ENCODE measurements around the gene RPL29. TPM values are rescaled to one million over a fixed set of nuclear protein-coding genes. Genes with fewer than 3 reads are reported as not detected.

The RPL29 gene
- total and polyA plus RNA-seq, 2 of the 8 experiments (the other 6 are each of a cell fraction or from before 2014, with no cell fraction given), result 1,467 to 2,660 TPM

DNA sequence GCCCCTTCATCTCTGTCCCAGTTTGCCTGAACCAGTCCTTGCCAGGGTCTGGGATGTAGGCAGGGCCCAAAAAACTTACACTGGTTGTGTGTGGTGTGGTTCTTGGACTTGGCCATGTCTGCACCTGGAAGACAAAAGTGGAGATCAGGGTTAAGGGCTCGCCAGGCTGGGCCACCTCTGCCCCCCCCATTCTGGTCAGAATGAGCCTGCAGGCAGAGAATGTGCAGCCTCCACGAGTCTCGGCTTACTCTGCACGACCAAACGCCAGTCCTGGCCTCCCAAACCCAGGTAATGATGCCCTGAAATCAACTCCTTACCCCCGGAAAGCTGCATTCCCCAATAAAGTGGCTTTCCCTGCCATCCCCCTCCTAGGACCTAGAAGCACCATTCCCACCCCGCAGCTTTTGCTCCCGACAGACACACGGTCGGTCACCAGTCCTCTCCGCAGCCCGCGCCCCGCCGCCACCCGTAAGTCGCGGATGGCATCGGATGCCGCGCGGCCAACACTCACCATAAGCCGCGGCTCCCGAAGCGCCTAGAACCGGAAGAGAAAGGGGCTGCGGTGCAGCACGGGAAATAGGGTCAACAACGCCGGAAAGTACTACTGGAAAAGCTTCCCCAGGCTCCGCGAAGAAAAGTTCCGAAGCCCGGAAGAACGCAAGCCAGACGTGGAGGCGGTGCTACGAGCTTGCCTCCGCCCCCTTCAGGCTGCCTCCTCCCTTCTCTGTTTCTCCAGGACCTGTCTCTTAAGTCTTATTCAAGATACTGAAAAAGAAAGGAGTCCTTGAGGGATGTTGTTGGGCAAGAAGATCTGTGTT, at the start of gene RPL29 (continued):
- no peak for TF ChIP-seq ZNF274 (IDR thresholded peaks at IDR 0.05; ENCODE audit: borderline replicate concordance, extremely low read depth, low read length)
- no peak for TF ChIP-seq CTBP2 (IDR thresholded peaks at IDR 0.05; ENCODE audit: borderline replicate concordance, insufficient read depth, insufficient read length, low read length)
- no peak for TF ChIP-seq BCL11A (IDR thresholded peaks at IDR 0.05; ENCODE audit: low read depth in 2 of 2, low read length in 2 of 2)
- TF ChIP-seq KDM1A (IDR thresholded peaks at IDR 0.05; ENCODE audit: borderline replicate concordance, low read length), result no peak
- TF ChIP-seq TEAD4 (IDR thresholded peaks at IDR 0.05; ENCODE audit: low read depth, low read length), result no peak
- TF ChIP-seq, protein P1, sequence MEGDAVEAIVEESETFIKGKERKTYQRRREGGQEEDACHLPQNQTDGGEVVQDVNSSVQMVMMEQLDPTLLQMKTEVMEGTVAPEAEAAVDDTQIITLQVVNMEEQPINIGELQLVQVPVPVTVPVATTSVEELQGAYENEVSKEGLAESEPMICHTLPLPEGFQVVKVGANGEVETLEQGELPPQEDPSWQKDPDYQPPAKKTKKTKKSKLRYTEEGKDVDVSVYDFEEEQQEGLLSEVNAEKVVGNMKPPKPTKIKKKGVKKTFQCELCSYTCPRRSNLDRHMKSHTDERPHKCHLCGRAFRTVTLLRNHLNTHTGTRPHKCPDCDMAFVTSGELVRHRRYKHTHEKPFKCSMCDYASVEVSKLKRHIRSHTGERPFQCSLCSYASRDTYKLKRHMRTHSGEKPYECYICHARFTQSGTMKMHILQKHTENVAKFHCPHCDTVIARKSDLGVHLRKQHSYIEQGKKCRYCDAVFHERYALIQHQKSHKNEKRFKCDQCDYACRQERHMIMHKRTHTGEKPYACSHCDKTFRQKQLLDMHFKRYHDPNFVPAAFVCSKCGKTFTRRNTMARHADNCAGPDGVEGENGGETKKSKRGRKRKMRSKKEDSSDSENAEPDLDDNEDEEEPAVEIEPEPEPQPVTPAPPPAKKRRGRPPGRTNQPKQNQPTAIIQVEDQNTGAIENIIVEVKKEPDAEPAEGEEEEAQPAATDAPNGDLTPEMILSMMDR (IDR thresholded peaks at IDR 0.05; ENCODE audit: control extremely low read depth in 1 of 3, insufficient read depth in 1 of 3, low read depth in 1 of 3, low read length in 3 of 3), result peak in 1 of 3 experiments; percentile 2; a peak in 1 of 4 replicates
- TF ChIP-seq, protein P2, sequence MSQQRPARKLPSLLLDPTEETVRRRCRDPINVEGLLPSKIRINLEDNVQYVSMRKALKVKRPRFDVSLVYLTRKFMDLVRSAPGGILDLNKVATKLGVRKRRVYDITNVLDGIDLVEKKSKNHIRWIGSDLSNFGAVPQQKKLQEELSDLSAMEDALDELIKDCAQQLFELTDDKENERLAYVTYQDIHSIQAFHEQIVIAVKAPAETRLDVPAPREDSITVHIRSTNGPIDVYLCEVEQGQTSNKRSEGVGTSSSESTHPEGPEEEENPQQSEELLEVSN (IDR thresholded peaks at IDR 0.05), result no peak
- TF ChIP-seq SIN3A (conservative IDR thresholded peaks at IDR 0.05 in 1 of 2, IDR thresholded peaks at IDR 0.05 in 1 of 2; ENCODE audit: low read depth in 1 of 2, low read length in 2 of 2), result peak; percentile 16 to 64; a peak in 1 of 4 replicates
- TF ChIP-seq JUND (IDR thresholded peaks at IDR 0.05; ENCODE audit: low read length), result 0 out of 2 replicates have a peak, but pooled peaks have one; percentile 63
- TF ChIP-seq CHD2 (IDR thresholded peaks at IDR 0.05; ENCODE audit: low read length), result no peak
- TF ChIP-seq CBX8 (IDR thresholded peaks at IDR 0.05; ENCODE audit: borderline replicate concordance, low read depth, low read length), result no peak
- TF ChIP-seq EP300 (IDR thresholded peaks at IDR 0.05; ENCODE audit: borderline replicate concordance in 1 of 2, low read depth in 2 of 2, low read length in 2 of 2), result peak in 1 of 2 experiments; percentile 24; a peak in 1 of 3 replicates
- TF ChIP-seq NRF1 (IDR thresholded peaks at IDR 0.05; ENCODE audit: low read depth, low read length), result no peak; the same call in 1 of the 2 replicates
- TF ChIP-seq NANOG (IDR thresholded peaks at IDR 0.05; ENCODE audit: insufficient read depth, low read depth, low read length, poor library complexity, severe bottlenecking), result no peak
- TF ChIP-seq POLR2AphosphoS5 (IDR thresholded peaks at IDR 0.05; ENCODE audit: low read depth, low read length), result peak; percentile 95
- no peak for TF ChIP-seq HDAC6 (IDR thresholded peaks at IDR 0.05; ENCODE audit: low read depth, low read length)
- TF ChIP-seq SP4 (IDR thresholded peaks at IDR 0.05; ENCODE audit: low read length), result no peak; the same call in 1 of the 2 replicates
- peak; percentile 91 for TF ChIP-seq GTF2F1 (IDR thresholded peaks at IDR 0.05; ENCODE audit: borderline replicate concordance, low read depth, low read length)
- TF ChIP-seq RBBP5 (IDR thresholded peaks at IDR 0.05; ENCODE audit: borderline replicate concordance, low read depth, low read length), result no peak
- peak; percentile 74; the same call in 1 of the 2 replicates for TF ChIP-seq YY1 (IDR thresholded peaks at IDR 0.05; ENCODE audit: low read depth, low read length)
